ENCODE data around the gene CAMK1D.

CAMK1D gene

GRCh38 chr10:12394241-12395033 is 45.1 kb downstream of the CAMK1D start:
- no peak overlapping the region for H3K4me3 ChIP-seq (ENCODE audit: low read depth, low read length)
- POLR2A ChIA-PET: interaction anchor here (0.6 kb wide), 1 partner anchor 883 kb away, joined by 3 read pairs; no protein-coding TSS in a partner anchor
- TF ChIP-seq, protein P1, sequence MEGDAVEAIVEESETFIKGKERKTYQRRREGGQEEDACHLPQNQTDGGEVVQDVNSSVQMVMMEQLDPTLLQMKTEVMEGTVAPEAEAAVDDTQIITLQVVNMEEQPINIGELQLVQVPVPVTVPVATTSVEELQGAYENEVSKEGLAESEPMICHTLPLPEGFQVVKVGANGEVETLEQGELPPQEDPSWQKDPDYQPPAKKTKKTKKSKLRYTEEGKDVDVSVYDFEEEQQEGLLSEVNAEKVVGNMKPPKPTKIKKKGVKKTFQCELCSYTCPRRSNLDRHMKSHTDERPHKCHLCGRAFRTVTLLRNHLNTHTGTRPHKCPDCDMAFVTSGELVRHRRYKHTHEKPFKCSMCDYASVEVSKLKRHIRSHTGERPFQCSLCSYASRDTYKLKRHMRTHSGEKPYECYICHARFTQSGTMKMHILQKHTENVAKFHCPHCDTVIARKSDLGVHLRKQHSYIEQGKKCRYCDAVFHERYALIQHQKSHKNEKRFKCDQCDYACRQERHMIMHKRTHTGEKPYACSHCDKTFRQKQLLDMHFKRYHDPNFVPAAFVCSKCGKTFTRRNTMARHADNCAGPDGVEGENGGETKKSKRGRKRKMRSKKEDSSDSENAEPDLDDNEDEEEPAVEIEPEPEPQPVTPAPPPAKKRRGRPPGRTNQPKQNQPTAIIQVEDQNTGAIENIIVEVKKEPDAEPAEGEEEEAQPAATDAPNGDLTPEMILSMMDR (IDR thresholded peaks at IDR 0.05; ENCODE audit: insufficient read depth, low read length, missing control alignments): no peak
- no peak for DNase-seq (ENCODE audit: low read depth, low spot score)
- CTCF ChIA-PET: no interaction called here

- CTCF ChIA-PET: no interaction called here
- no peak overlapping the region for H3K4me3 ChIP-seq (ENCODE audit: low read depth, low read length)
- no peak for DNase-seq (ENCODE audit: low read depth, low spot score)
- TF ChIP-seq, protein P1 (IDR thresholded peaks at IDR 0.05; ENCODE audit: insufficient read depth, low read length, missing control alignments): no peak
- POLR2A ChIA-PET: no interaction called here
These were observed 46.7 kb downstream of the CAMK1D start for GRCh38 chr10:12396093-12396492.

DNA sequence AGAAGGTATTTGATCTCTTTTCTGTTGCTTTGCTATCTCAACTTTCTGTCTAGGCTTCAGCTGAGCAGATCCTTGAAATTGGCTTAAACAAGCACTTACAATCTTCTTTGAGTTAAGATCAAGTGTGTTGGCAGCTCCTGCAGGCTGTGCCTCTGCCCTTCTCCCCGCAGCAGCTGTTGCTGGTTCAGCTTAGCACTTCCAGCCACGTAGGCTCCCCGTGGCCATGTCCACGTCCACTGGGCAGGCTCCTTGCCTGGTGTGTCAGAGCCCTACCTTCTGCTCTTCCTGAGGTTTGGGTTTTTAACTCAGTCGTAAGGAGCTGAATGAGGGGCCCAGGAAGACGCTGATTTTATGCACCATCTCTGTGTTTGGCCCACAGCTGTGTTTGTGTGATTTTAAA is 47.2 kb downstream of the CAMK1D start:
- H3K4me3 ChIP-seq (ENCODE audit: low read depth, low read length): no peak overlapping the region
- TF ChIP-seq, protein P1 (IDR thresholded peaks at IDR 0.05; ENCODE audit: insufficient read depth, low read length, missing control alignments): no peak
- POLR2A ChIA-PET: no interaction called here
- CTCF ChIA-PET: no interaction called here
- no peak for DNase-seq (ENCODE audit: low read depth, low spot score)

- TF ChIP-seq, protein P1 (IDR thresholded peaks at IDR 0.05; ENCODE audit: insufficient read depth, low read length, missing control alignments): no peak
- DNase-seq (ENCODE audit: low read depth, low spot score): no peak
- CTCF ChIA-PET: interaction anchor here (0.7 kb wide), 1 partner anchor 314 kb away, joined by 3 read pairs; no protein-coding TSS in a partner anchor
- POLR2A ChIA-PET: no interaction called here
- H3K4me3 ChIP-seq (ENCODE audit: low read depth, low read length): no peak overlapping the region
These were observed 48.0 kb downstream of the CAMK1D start for GRCh38 chr10:12397147-12397896.

GRCh38 chr10:12397941-12398340 is 48.6 kb downstream of the CAMK1D start:
- H3K4me3 ChIP-seq (ENCODE audit: low read depth, low read length): no peak overlapping the region
- TF ChIP-seq, protein P1 (IDR thresholded peaks at IDR 0.05; ENCODE audit: insufficient read depth, low read length, missing control alignments): no peak
- ChIA-PET POLR2A (no interaction called here), CTCF (interaction anchor here (0.7 kb wide), 1 partner anchor 313 kb away, joined by 3 read pairs; no protein-coding TSS in a partner anchor)
- no peak for DNase-seq (ENCODE audit: low read depth, low spot score)
